ENCODE measurements around the gene VAV2. TPM values are rescaled to one million over a fixed set of nuclear protein-coding genes. Genes with fewer than 3 reads are reported as not detected.
"Not testable (repeated sequence)": the region's sequence is repeated elsewhere in the genome, so short reads cannot be mapped to it uniquely, and the experiment has no call there.

VAV2 gene
- total RNA-seq, 3 donors from 2014 or later = 29.4 to 34.8 (median 34.5) TPM

DNA sequence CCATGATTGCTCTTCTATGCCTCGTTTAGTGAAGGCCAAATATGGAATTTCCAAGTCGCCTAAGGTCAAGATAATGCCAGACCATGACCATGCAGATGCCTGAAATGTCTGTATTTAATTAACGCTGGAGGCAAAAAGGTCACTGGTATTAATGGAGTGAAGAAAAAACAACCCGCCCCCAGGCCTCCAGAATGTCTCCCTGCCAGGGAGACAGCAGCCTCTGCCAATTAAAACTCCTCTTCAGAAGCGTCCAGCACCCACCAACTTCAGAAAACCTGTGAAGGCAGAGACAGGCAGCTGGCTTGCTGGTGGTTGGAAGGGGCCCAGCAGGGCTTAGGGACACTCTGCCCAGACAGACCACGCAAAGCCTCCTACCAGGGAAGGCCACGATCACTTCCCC is 94.4 kb downstream of the VAV2 start:
- no peak overlapping the region for H3K4me3 ChIP-seq
- TF ChIP-seq, protein P1, sequence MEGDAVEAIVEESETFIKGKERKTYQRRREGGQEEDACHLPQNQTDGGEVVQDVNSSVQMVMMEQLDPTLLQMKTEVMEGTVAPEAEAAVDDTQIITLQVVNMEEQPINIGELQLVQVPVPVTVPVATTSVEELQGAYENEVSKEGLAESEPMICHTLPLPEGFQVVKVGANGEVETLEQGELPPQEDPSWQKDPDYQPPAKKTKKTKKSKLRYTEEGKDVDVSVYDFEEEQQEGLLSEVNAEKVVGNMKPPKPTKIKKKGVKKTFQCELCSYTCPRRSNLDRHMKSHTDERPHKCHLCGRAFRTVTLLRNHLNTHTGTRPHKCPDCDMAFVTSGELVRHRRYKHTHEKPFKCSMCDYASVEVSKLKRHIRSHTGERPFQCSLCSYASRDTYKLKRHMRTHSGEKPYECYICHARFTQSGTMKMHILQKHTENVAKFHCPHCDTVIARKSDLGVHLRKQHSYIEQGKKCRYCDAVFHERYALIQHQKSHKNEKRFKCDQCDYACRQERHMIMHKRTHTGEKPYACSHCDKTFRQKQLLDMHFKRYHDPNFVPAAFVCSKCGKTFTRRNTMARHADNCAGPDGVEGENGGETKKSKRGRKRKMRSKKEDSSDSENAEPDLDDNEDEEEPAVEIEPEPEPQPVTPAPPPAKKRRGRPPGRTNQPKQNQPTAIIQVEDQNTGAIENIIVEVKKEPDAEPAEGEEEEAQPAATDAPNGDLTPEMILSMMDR (IDR thresholded peaks at IDR 0.05) = no peak
- DNase-seq (no peak), ATAC-seq (no peak)
- H3K4me1 ChIP-seq (ENCODE audit: low read depth) = peaks cover under 1% of the 10 kb centered on the region
- intact Hi-C loops (cut with DNase I, micrococcal nuclease) = no loop called here
- H3K9me3 ChIP-seq = no peaks in the 10 kb centered on the region
- H3K36me3 ChIP-seq (ENCODE audit: low read depth) = no peaks in the 10 kb centered on the region

DNA sequence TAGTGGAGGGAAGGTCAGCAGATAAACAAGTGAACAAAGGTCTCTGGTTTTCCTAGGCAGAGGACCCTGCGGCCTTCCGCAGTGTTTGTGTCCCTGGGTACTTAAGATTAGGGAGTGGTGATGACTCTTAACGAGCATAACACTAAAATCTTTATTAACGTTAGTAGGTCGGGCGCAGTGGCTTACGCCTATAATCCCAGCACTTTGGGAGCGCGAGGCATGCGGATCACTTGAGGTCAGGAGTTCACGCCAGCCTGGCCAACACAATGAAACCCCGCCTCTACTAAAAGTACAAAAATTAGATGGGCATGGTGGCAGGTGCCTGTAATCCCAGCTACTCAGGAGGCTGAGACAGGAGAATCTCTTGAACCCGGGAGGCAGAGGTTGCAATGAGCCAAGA is 96.1 kb downstream of the VAV2 start:
- H3K9me3 ChIP-seq; DNase-seq; H3K4me3 ChIP-seq; intact Hi-C loops (cut with DNase I, micrococcal nuclease); H3K36me3 ChIP-seq (ENCODE audit: low read depth); ATAC-seq; H3K4me1 ChIP-seq (ENCODE audit: low read depth): not testable (repeated sequence)

DNA sequence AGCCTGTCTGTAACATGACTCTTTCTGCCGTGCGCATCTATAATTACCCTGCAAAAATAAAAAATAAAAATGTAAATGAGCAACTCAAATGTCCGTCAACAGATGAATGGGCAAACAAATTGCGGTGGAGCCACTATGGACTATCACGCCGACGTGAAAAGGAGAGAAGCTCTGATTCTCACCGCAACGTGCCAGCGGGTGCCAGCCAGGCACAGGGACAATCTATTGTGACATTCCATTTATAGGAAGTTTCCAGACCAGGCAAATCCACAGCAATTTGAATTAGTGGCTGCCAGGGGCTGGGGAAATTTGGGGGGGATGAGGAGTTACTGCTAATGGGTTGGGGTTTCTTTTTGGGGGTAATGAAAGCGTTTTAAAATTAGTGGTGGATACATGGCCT is 96.8 kb downstream of the VAV2 start:
- H3K4me3 ChIP-seq = no peak overlapping the region
- H3K4me1 ChIP-seq (ENCODE audit: low read depth) = peaks cover 3% of the 10 kb centered on the region
- TF ChIP-seq, protein P1 (IDR thresholded peaks at IDR 0.05) = no peak
- intact Hi-C loops (cut with DNase I, micrococcal nuclease) = no loop called here
- H3K9me3 ChIP-seq = no peaks in the 10 kb centered on the region
- ATAC-seq (no peak), DNase-seq (no peak)
- H3K36me3 ChIP-seq (ENCODE audit: low read depth) = no peaks in the 10 kb centered on the region

DNA sequence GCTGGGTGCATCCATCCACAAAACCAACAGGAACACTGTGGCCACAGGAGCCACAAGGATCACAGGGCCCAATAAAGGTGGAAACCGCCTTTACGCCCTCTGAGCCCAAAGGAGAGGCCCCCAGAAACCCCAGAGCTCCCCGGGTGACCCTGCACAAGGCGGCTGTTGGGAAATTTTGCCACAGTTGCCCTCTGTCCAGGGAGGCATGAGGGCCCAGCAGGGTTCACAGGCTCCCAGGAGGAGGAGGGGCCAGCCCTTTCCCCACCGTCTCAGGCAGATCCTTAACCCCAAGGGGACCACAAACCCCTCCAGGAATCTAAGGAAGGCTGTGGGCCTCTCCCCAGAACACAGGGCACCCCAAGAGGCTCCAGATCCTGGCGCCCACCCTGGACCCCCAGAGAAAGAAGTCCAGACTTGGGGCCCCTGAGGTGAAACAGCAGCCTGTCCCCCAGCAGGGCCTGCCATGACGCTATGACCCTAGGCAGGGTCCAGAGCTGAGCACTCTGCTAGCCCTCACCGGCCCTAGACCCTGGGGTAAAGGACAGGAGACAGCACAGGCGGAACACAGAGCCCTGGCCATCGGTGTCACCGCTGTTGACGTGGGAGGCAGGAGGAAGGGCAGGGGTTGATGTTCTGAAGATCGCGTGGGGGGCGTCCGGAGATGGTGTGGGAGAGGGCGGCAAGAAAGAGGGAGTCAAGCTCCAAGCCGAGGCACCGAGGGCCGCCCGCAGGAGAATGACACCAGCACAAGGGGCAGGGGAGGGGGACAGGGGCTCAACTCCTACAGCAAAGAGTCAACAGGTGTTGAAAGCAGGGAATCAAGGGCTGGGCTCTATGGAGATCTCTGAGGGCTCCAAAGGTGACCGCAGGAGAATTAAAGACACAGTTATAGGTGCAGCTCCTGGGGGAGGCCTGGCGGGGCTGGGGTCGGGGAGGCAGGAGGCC is 97.5 kb downstream of the VAV2 start:
- intact Hi-C loops (cut with DNase I, micrococcal nuclease) = no loop called here
- H3K36me3 ChIP-seq (ENCODE audit: low read depth) = no peaks in the 10 kb centered on the region
- DNase-seq = no peak
- no peaks in the 10 kb centered on the region for H3K9me3 ChIP-seq
- ATAC-seq = no peak
- TF ChIP-seq, protein P1 (IDR thresholded peaks at IDR 0.05) = no peak
- peaks cover 3% of the 10 kb centered on the region for H3K4me1 ChIP-seq (ENCODE audit: low read depth)
- H3K4me3 ChIP-seq = no peak overlapping the region

DNA sequence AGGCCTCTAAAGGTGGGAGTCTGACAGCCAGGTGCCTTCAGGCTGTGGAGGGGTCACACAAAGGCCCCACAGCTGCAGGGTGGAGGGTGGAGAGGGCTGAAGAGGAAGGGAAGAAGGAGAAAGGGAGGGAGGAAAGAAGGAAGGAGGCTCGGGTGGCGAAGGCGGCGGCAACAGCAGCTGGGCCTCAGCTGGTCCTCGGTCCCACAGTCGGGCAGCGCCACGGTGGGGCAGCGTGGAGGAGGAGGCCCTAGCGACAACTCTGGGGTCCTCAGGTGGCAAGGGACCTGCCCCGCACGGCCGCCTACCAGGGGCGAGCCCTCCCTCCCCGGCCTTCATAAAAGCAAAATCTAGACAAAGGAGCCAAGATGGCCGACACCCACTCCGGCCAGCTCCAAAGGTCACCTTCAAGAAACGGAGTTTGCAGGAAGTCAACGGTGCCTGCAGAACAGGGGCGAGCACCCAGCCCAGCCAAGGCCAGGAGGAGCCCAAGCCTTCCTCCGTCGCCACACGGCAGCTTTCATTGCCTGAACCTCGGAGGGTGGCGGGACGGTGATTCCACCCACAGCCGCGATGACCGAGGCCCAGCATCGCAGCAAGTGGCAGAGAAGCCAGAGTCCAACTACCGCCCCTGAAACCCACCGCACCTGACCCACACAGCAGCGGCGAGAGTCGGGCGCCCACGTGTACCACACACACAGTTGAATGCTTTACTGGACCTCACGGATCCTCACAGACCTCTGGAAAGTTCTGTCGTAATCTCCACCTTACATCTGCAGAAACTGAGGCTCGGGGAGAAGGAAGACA is 98.7 kb downstream of the VAV2 start:
- Histone ChIP-seq H3K4me1 (ENCODE audit: low read depth) (peaks cover 3% of the 10 kb centered on the region), H3K4me3 (no peak overlapping the region), H3K9me3 (no peaks in the 10 kb centered on the region), H3K36me3 (ENCODE audit: low read depth) (no peaks in the 10 kb centered on the region)
- no peak for ATAC-seq
- intact Hi-C loops (cut with DNase I, micrococcal nuclease) = no loop called here
- TF ChIP-seq, protein P1 (IDR thresholded peaks at IDR 0.05) = no peak
- DNase-seq = no peak
